Measurements from ENCODE around the gene C19orf47.

C19orf47 gene

DNA sequence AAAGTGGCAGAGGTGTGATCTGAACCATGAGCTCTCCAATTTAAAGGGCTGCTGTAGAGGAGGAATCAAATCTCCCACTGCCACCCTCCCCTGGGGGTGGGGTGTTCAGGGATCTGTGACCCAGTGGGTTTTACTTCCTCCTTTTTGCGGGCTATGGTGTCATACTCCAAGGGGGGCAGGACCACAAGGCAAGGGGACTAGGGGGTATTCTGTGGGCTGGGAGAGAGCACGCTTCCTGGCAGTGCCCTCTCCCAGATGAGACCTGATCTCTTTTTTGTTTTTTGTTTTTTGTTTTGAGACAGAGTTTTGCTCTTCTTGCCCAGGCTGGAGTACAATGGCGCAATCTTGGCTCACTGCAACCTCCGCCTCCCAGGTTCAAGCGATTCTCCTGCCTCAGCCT is 10.6 kb upstream of the C19orf47 start:
- Histone ChIP-seq H3K79me2 (ENCODE audit: insufficient read depth, low read length) (no peaks in the 10 kb centered on the region), H3K36me3 (ENCODE audit: low read length) (no peaks in the 10 kb centered on the region), H3F3A (ENCODE audit: insufficient read depth) (no peaks in the 10 kb centered on the region), H3K4me2 (ENCODE audit: low read depth, low read length, poor library complexity, severe bottlenecking) (no peak overlapping the region), H2AFZ (ENCODE audit: low read depth, low read length, severe bottlenecking) (no peak overlapping the region), H3K9me2 (replicated peaks; ENCODE audit: insufficient read depth, low read length) (no peaks in the 10 kb centered on the region), H3K27ac (ENCODE audit: low read depth, low read length) (no peak overlapping the region), H3K27me3 (ENCODE audit: low read length) (no peaks in the 10 kb centered on the region), H3K9me3 (ENCODE audit: insufficient read depth, low read length) (no peaks in the 10 kb centered on the region), H3K4me3 (ENCODE audit: insufficient read depth, low read length, poor library complexity, severe bottlenecking) (no peak overlapping the region), H4K20me1 (ENCODE audit: low read depth, low read length) (no peaks in the 10 kb centered on the region), H3K9ac (ENCODE audit: low read length) (no peak overlapping the region)
- TF ChIP-seq CTCF (IDR thresholded peaks at IDR 0.05; ENCODE audit: insufficient read depth, low read length, poor library complexity, severe bottlenecking) (no peak), EZH2phosphoT487 (conservative IDR thresholded peaks at IDR 0.05; ENCODE audit: low read length) (no peak)

DNA sequence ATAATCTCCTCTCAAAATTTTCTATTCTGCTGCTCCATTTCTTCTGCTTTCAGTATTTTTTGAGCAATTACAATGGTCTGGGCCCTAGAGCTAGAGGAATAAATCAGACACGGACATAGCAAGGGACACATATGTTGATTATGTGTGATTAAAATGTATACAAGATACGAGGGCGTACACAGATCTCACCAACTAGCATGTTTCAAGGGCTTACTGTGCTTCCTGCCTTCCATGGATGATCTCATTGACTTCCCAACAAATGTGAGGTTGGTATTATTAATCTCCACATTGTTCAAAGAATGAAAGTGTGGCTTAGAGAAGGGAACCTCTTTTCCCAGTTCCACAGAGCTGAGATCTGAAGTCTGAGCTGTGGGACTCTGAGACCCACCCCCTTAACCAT is 9.4 kb upstream of the C19orf47 start:
- Histone ChIP-seq H3K9ac (ENCODE audit: low read length) (no peak overlapping the region), H3F3A (ENCODE audit: insufficient read depth) (no peaks in the 10 kb centered on the region), H3K36me3 (ENCODE audit: low read length) (no peaks in the 10 kb centered on the region), H3K9me2 (replicated peaks; ENCODE audit: insufficient read depth, low read length) (no peaks in the 10 kb centered on the region), H2AFZ (ENCODE audit: low read depth, low read length, severe bottlenecking) (no peak overlapping the region), H3K9me3 (ENCODE audit: insufficient read depth, low read length) (no peaks in the 10 kb centered on the region), H3K27ac (ENCODE audit: low read depth, low read length) (no peak overlapping the region), H3K4me2 (ENCODE audit: low read depth, low read length, poor library complexity, severe bottlenecking) (no peak overlapping the region), H3K79me2 (ENCODE audit: insufficient read depth, low read length) (no peaks in the 10 kb centered on the region), H3K27me3 (ENCODE audit: low read length) (no peaks in the 10 kb centered on the region), H3K4me3 (ENCODE audit: insufficient read depth, low read length, poor library complexity, severe bottlenecking) (no peak overlapping the region), H4K20me1 (ENCODE audit: low read depth, low read length) (no peaks in the 10 kb centered on the region)
- no peak for TF ChIP-seq EZH2phosphoT487 (conservative IDR thresholded peaks at IDR 0.05; ENCODE audit: low read length)

DNA sequence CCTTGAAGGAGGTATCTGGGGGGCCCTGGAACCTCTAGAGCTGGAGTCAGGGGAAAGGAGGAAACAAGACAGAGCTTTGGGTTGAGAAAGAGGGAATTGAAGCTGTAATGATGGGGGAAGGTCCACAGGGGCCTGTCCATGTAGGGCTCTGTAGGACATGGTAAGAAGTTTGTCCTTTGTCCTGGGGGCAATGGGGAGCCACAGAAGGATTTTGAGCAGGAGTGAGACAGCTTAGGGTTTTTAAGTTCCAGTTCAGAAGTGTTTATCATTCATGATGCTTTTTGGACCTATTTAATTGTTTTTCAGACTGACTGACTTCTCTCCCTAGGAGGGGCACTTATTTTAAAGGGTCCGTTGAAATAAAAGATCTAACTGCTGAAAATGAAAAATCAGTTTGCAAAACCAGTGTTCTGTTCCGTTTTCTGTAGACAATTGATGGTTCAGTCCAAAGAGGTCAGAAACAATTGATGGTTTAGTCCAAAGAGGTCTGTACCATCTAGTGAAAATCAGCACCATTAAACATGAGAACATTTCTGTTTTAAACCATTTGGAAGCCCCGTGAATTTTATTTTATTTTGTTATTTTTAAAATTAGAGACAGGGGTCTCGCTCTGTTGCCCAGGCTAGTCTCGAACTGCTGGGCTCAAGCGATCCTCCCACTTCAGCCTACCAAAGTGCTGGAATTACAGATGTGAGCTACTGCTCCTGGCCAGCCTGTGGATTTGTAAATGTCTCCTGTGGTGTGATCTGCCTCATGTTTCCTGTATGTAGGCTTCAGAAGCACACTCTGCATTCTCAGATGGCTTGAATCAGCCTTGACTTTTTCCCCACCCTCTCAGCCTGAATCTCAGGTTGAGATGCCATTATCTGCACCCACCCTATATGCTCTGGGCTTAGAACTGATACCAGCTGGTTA is 8.7 kb upstream of the C19orf47 start:
- Histone ChIP-seq H3K27ac (ENCODE audit: low read depth, low read length) (no peak overlapping the region), H3F3A (ENCODE audit: insufficient read depth) (no peaks in the 10 kb centered on the region), H3K27me3 (ENCODE audit: low read length) (no peaks in the 10 kb centered on the region), H3K4me2 (ENCODE audit: low read depth, low read length, poor library complexity, severe bottlenecking) (no peak overlapping the region), H3K36me3 (ENCODE audit: low read length) (no peaks in the 10 kb centered on the region), H3K9ac (ENCODE audit: low read length) (no peak overlapping the region), H3K4me3 (ENCODE audit: insufficient read depth, low read length, poor library complexity, severe bottlenecking) (no peak overlapping the region), H2AFZ (ENCODE audit: low read depth, low read length, severe bottlenecking) (no peak overlapping the region), H3K9me3 (ENCODE audit: insufficient read depth, low read length) (no peaks in the 10 kb centered on the region), H3K79me2 (ENCODE audit: insufficient read depth, low read length) (no peaks in the 10 kb centered on the region), H3K9me2 (replicated peaks; ENCODE audit: insufficient read depth, low read length) (no peaks in the 10 kb centered on the region), H4K20me1 (ENCODE audit: low read depth, low read length) (no peaks in the 10 kb centered on the region)
- TF ChIP-seq EZH2phosphoT487 (conservative IDR thresholded peaks at IDR 0.05; ENCODE audit: low read length) (no peak), CTCF (IDR thresholded peaks at IDR 0.05; ENCODE audit: insufficient read depth, low read length, poor library complexity, severe bottlenecking) (no peak)

Measured in SU-DHL-6 (cell line).